Gastrocnemius medialis (tissue), 4 donors: ENCODE results near the gene CARMIL1.

Source experiments
- POLR2A ChIP-seq, 2 donors: fragments of 450-650 bp; IDR thresholded peaks; one replicate each; pipeline ENCODE4 v1.6.1; 2017; ENCODE audit warnings: antibody characterized with exemption in 2 of 2, mild to moderate bottlenecking in 2 of 2, moderate library complexity in 2 of 2
- TF ChIP-seq, protein P1 (sequence below), 5 experiments: fragments of 450-650 bp in 3 of 5; fragments of 200-600 bp in 2 of 5; sonication (generic) in 2 of 5; IDR thresholded peaks in 4 of 5; conservative IDR thresholded peaks in 1 of 5; 1 replicate in 4 of 5; 2 replicates in 1 of 5; pipeline ENCODE4 v1.5.1; 2016 to 2019; ENCODE audit warnings: antibody characterized with exemption in 5 of 5, mild to moderate bottlenecking in 3 of 5, moderate library complexity in 3 of 5

DNA sequence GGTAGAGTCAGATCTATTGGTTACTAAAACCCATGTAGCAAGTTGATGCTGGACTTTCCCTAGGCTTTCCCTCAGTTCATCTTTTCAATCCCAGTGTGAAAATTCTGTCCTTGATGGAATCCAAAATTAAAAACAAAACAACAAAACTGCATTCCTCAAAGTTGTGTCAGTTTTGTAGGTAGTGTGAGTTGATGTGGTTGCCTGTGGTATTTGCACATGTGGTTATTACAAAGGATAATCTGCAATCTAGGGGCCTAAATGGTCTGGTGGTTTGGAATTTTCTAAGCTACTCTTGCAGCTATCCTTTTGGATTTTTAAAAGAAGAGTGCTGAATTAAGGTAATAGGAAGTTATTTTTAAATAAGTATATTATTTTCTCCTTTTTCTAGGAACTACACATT lies 240.7 kb downstream of the CARMIL1 start:
- TF ChIP-seq, protein P1, sequence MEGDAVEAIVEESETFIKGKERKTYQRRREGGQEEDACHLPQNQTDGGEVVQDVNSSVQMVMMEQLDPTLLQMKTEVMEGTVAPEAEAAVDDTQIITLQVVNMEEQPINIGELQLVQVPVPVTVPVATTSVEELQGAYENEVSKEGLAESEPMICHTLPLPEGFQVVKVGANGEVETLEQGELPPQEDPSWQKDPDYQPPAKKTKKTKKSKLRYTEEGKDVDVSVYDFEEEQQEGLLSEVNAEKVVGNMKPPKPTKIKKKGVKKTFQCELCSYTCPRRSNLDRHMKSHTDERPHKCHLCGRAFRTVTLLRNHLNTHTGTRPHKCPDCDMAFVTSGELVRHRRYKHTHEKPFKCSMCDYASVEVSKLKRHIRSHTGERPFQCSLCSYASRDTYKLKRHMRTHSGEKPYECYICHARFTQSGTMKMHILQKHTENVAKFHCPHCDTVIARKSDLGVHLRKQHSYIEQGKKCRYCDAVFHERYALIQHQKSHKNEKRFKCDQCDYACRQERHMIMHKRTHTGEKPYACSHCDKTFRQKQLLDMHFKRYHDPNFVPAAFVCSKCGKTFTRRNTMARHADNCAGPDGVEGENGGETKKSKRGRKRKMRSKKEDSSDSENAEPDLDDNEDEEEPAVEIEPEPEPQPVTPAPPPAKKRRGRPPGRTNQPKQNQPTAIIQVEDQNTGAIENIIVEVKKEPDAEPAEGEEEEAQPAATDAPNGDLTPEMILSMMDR (IDR thresholded peaks at IDR 0.05 in 4 of 5, conservative IDR thresholded peaks at IDR 0.05 in 1 of 5) = no peak
- TF ChIP-seq POLR2A (IDR thresholded peaks at IDR 0.05) = no peak
